Mesodermal cell (in vitro differentiated cells): Measurements from ENCODE around the gene PSMA8.
"Not testable (repeated sequence)": the region's sequence is repeated elsewhere in the genome, so short reads cannot be mapped to it uniquely, and the experiment has no call there.

Source experiments
- H3K27ac ChIP-seq: 2 replicates; pipeline ENCODE4 v1.7.0; 2013; ENCODE audit warnings: mild to moderate bottlenecking, low read depth, low read length, moderate library complexity; ENCODE audit not compliant: severe bottlenecking
- H3K36me3 ChIP-seq: 2 replicates; pipeline ENCODE4 v1.7.1; 2013; ENCODE audit warnings: mild to moderate bottlenecking, low read length, moderate library complexity; ENCODE audit not compliant: control insufficient read depth, insufficient read depth
- H3K4me1 ChIP-seq: one replicate; pipeline ENCODE4 v1.7.1; 2013; ENCODE audit warnings: mild to moderate bottlenecking, low read length; ENCODE audit not compliant: insufficient read depth, control insufficient read depth, poor library complexity, severe bottlenecking
- H3K4me3 ChIP-seq: 2 replicates; pipeline ENCODE4 v1.7.0; 2013; ENCODE audit warnings: low read length, control low read depth, mild to moderate bottlenecking; ENCODE audit not compliant: insufficient read depth, poor library complexity, severe bottlenecking; ENCODE audit errors: extremely low read depth
- H3K9me3 ChIP-seq: 2 replicates; pipeline ENCODE4 v1.7.1; 2013; ENCODE audit warnings: mild to moderate bottlenecking, low read length, moderate library complexity; ENCODE audit not compliant: control insufficient read depth
- WGBS, 2 experiments: methylation state at CpG; one replicate each; pipeline ENCODE4 v1.1.5; 2013; ENCODE audit warnings: missing lambda C conversion rate in 2 of 2; ENCODE audit not compliant: insufficient coverage in 2 of 2; 5-methylcytosine and 5-hydroxymethylcytosine counted together

Gene PSMA8

DNA sequence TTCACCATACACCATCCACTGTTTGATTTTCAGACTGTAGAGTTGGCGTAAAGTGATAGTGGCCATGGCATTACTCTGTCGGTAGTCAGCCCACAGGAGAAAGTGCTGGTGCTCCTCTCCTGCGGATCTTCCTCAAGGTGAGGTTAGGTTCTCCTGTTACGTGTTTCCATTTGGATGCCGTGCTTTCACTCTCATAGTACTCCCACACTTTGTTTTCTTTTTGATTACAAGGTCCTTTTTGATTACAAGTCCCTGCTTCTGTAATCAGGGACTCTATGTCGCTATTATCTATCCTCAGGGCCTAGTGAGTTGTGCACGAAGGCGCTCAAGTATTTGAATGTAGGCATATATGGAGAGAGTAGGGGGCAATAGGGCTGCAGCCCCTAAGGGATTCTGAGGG lies 96.8 kb downstream of the PSMA8 start:
- 87 to 93% methylated on average over 5 to 8 of the region's 8 CpGs for WGBS, 2 experiments
- peaks cover 9% of the 10 kb centered on the region for H3K4me1 ChIP-seq
- H3K9me3 ChIP-seq = no peaks in the 10 kb centered on the region
- no peaks in the 10 kb centered on the region for H3K36me3 ChIP-seq
- H3K27ac ChIP-seq = no peak overlapping the region
- no peak overlapping the region for H3K4me3 ChIP-seq

DNA sequence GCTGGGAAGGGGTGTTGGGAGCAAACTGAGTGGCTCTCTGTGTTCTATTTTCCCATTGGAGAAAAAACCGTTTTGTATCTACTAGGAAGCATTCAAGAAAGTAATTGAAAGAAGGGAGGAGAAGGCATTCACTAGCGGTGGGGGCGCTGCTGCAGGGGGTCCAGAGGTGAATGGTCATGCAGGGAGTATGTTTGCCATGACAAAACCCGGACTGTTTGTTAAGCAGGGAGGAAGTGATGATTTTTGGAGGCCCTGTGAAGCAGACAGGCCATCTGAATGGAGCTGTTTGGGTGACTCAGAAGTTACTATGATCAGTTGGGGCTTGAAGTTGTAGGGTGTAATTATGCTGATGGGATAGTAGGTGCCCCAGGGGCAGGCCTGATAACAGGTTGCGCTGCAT lies 99.5 kb downstream of the PSMA8 start:
- WGBS, 2 experiments = 12 to 20% methylated on average over 4 to 5 of the region's 5 CpGs
- Histone ChIP-seq H3K4me3 (no peak overlapping the region), H3K9me3 (no peaks in the 10 kb centered on the region), H3K36me3 (no peaks in the 10 kb centered on the region), H3K27ac (no peak overlapping the region), H3K4me1 (peaks cover 4% of the 10 kb centered on the region)

DNA sequence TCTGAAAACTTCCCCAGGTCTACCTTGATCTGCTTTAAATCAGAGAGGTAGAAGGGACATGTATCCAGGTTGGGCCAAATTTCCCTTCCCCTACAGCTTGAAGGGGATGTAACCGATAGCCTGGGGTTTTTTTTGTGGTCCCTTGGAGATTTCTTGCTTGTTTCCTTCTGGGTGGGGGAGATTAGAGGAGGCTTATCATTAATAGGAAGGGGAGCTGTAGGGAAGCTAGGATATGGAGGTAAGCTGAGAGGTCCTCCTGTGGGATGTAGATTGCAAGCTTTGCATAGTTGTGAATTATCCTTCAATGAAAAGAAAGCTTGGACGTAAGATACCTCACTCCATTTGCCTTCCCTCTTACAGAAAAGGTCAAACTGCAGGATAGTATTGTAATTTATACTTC lies 103.7 kb downstream of the PSMA8 start:
- not testable (repeated sequence) for H3K4me1 ChIP-seq, H3K36me3 ChIP-seq, H3K9me3 ChIP-seq, H3K4me3 ChIP-seq, H3K27ac ChIP-seq
- WGBS, 2 experiments = no CpG with 5 or more reads among the region's 2 CpGs

DNA sequence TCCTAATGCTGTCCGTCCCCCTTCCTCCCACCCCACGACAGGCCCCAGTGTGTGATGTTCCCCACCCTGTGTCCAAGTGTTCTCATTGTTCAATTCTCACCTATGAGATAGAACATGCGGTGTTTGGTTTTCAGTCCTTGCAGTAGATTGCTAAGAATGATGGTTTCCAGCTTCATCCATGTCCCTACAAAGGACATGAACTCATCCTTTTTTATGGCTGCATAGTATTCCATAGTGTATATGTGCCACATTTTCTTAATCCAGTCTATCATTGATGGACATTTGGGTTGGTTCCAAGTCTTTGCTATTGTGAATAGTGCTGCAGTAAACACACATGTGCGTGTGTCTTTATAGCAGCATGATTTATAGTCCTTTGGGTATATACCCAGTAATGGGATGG lies 105.0 kb downstream of the PSMA8 start:
- 100% methylated on average over 2 of the region's 4 CpGs; no CpG with 5 or more reads in 1 of the 2 experiments for WGBS, 2 experiments
- not testable (repeated sequence) for H3K36me3 ChIP-seq, H3K9me3 ChIP-seq, H3K4me1 ChIP-seq, H3K27ac ChIP-seq, H3K4me3 ChIP-seq

DNA sequence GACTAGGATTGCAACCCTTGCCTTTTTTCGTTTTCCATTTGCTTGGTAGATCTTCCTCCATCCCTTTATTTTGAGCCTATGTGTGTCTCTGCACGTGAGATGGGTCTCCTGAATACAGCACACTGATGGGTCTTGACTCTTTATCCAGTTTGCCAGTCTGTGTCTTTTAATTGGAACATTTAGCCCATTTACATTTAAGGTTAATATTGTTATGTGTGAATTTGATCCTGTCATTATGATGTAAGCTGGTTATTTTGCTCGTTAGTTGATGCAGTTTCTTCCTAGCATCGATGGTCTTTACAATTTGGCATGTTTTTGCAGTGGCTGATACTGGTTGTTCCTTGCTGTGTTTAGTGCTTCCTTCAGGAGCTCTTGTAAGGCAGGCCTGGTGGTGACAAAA lies 108.7 kb downstream of the PSMA8 start:
- WGBS, 2 experiments = 100% methylated on average over 2 of the region's 4 CpGs; no CpG with 5 or more reads in 1 of the 2 experiments
- H3K4me3 ChIP-seq, H3K4me1 ChIP-seq, H3K36me3 ChIP-seq, H3K27ac ChIP-seq, H3K9me3 ChIP-seq: not testable (repeated sequence)
